Transverse colon (tissue), 4 donors: ENCODE data around the gene VEGFC. TPM values are rescaled to one million over a fixed set of nuclear protein-coding genes. Genes with fewer than 3 reads are reported as not detected.

Source experiments
- DNase-seq: peaks from one replicate; pipeline ENCODE4 v3.0.0-alpha.2; 2019
- H3K27ac ChIP-seq, 4 donors: fragments of 200-600 bp; sonication (generic); 2 replicates each; pipeline ENCODE4 v1.5.1; 2016 to 2018; ENCODE audit warnings: inconsistent platforms in 4 of 4
- H3K27me3 ChIP-seq: fragments of 200-600 bp; sonication (generic); 2 replicates; pipeline ENCODE4 v1.5.1; 2017; ENCODE audit warnings: inconsistent platforms
- H3K36me3 ChIP-seq, 4 donors: fragments of 200-600 bp; sonication (generic); 2 replicates each; pipeline ENCODE4 v1.5.1; 2017 to 2019; ENCODE audit warnings: inconsistent platforms in 4 of 4
- H3K4me1 ChIP-seq, 4 donors: fragments of 200-600 bp; sonication (generic); 2 replicates each; pipeline ENCODE4 v1.5.1; 2017 to 2020; ENCODE audit warnings: inconsistent platforms in 4 of 4
- H3K4me3 ChIP-seq, 4 donors: fragments of 200-600 bp; sonication (generic); 1 replicate in 1 of 4; 2 replicates in 3 of 4; pipeline versions ENCODE4 v1.5.1 to v1.6.1; 2017 to 2019; ENCODE audit warnings: inconsistent platforms in 4 of 4
- H3K9me3 ChIP-seq, 2 donors: fragments of 200-600 bp; sonication (generic); 2 replicates each; pipeline ENCODE4 v1.5.1; 2017 to 2019; ENCODE audit warnings: inconsistent platforms in 2 of 2
- EP300 ChIP-seq: sonication (generic); formaldehyde crosslinking; IDR thresholded peaks from one replicate; pipeline ENCODE4 v1.6.1; 2017; ENCODE audit warnings: antibody characterized with exemption, low read depth
- POLR2A ChIP-seq: fragments of 450-650 bp; IDR thresholded peaks from one replicate; pipeline ENCODE4 v1.6.1; 2016; ENCODE audit warnings: antibody characterized with exemption, mild to moderate bottlenecking, moderate library complexity
- POLR2AphosphoS5 ChIP-seq, 3 donors: sonication (generic); formaldehyde crosslinking; IDR thresholded peaks; one replicate each; pipeline ENCODE4 v1.6.1; 2016; ENCODE audit warnings: antibody characterized with exemption in 3 of 3
- WGBS, 2 donors: methylation state at CpG; one replicate each; pipeline ENCODE4 v1.1.5; 2018; ENCODE audit warnings: low coverage in 1 of 2; 5-methylcytosine and 5-hydroxymethylcytosine counted together
- in situ Hi-C, 4 donors: fragments of 200-750 bp; cut with MboI; loops; one replicate each; pipeline versions ENCODE4 v1.15.0 to v1.15.1; 2017; ENCODE audit warnings: low sequenced_read_pairs in 3 of 4, low pct_ligation_motif_present in 1 of 4, low pct_unique_long_range_greater_than_20kb in 1 of 4
- intact Hi-C: fragments of 100-400 bp; cut with DNase I; formaldehyde crosslinking; loops from one replicate; pipeline ENCODE4 v1.15.1; 2023; ENCODE audit warnings: low total_unique reads
- total RNA-seq, 4 donors: library from RNA; depleted of rRNA; stranded (reverse); fragments of >200 nt; gene quantifications; one replicate each; pipeline ENCODE4 v1.1.0, GENCODE V29; 2016
- TF ChIP-seq, protein P1 (sequence below), 5 experiments: fragments of 200-600 bp in 3 of 5; fragments of 450-650 bp in 2 of 5; sonication (generic) in 3 of 5; IDR thresholded peaks; 1 replicate in 2 of 5; 2 replicates in 3 of 5; pipeline ENCODE4 v1.5.1; 2016 to 2017; ENCODE audit warnings: antibody characterized with exemption in 5 of 5, inconsistent platforms in 3 of 5, mild to moderate bottlenecking in 2 of 5, moderate library complexity in 1 of 5

Gene VEGFC
- total RNA-seq, 4 donors from 2014 or later, result 1.2 to 2.9 (median 2.2) TPM; not detected in 1

DNA sequence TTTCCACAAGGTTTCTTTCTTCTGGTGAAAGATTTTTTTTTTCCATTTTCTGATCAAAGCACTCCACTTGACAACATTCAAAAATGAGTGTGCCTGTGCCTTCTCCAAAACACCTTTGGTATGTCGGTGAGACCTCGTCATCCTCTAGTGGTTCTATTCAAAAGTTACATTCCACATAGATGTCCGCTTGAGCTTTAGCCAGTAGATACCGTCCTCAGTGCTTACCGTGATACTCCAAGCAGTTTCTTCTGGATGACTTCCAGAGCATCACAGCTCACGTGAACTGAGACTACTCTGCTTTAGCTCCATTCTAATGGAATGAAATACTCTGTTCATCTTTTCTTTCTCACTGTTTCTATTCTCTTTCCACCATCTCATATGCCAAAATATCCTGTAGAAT, 38.2 kb upstream of the VEGFC start:
- 78 to 80% methylated on average over 4 to 6 of the region's 6 CpGs for WGBS, 2 donors
- Histone ChIP-seq H3K27me3 (no peaks in the 10 kb centered on the region), H3K27ac (no peak overlapping the region), H3K4me3 (no peak overlapping the region), H3K9me3 (no peaks in the 10 kb centered on the region), H3K4me1 (no peaks in the 10 kb centered on the region), H3K36me3 (no peaks in the 10 kb centered on the region)
- no peak for DNase-seq
- TF ChIP-seq POLR2A (no peak), POLR2AphosphoS5 (IDR thresholded peaks at IDR 0.05) (no peak), EP300 (no peak)
- TF ChIP-seq, protein P1, sequence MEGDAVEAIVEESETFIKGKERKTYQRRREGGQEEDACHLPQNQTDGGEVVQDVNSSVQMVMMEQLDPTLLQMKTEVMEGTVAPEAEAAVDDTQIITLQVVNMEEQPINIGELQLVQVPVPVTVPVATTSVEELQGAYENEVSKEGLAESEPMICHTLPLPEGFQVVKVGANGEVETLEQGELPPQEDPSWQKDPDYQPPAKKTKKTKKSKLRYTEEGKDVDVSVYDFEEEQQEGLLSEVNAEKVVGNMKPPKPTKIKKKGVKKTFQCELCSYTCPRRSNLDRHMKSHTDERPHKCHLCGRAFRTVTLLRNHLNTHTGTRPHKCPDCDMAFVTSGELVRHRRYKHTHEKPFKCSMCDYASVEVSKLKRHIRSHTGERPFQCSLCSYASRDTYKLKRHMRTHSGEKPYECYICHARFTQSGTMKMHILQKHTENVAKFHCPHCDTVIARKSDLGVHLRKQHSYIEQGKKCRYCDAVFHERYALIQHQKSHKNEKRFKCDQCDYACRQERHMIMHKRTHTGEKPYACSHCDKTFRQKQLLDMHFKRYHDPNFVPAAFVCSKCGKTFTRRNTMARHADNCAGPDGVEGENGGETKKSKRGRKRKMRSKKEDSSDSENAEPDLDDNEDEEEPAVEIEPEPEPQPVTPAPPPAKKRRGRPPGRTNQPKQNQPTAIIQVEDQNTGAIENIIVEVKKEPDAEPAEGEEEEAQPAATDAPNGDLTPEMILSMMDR (IDR thresholded peaks at IDR 0.05), result no peak
- intact Hi-C loops, result no loop called here
- in situ Hi-C loops, result no loop called here

DNA sequence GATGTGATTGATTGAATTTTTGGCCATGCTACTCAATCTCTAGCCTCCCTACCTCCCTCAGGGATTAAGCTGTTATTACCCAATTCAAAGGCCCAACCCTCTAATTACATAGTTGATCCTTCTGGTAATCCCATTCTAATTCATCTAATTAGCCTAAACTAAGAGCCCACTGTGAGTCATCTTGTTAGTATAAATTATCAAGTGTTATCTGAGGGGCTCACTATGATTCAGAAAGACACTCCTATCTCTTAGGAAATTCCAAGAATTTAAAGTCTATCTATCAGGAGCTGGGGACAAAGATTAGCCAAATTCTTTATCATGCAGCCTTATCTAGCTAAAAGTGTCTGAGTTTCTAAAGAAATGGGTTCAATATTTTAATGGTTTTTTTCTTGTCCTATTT, 32.9 kb upstream of the VEGFC start:
- Histone ChIP-seq H3K4me1 (no peaks in the 10 kb centered on the region), H3K27ac (no peak overlapping the region), H3K4me3 (no peak overlapping the region), H3K27me3 (no peaks in the 10 kb centered on the region), H3K36me3 (no peaks in the 10 kb centered on the region), H3K9me3 (no peaks in the 10 kb centered on the region)
- intact Hi-C loops, result no loop called here
- DNase-seq, result no peak
- in situ Hi-C loops, result no loop called here
- TF ChIP-seq POLR2A (no peak), EP300 (no peak), POLR2AphosphoS5 (IDR thresholded peaks at IDR 0.05) (no peak)
- TF ChIP-seq, protein P1 (IDR thresholded peaks at IDR 0.05), result no peak

DNA sequence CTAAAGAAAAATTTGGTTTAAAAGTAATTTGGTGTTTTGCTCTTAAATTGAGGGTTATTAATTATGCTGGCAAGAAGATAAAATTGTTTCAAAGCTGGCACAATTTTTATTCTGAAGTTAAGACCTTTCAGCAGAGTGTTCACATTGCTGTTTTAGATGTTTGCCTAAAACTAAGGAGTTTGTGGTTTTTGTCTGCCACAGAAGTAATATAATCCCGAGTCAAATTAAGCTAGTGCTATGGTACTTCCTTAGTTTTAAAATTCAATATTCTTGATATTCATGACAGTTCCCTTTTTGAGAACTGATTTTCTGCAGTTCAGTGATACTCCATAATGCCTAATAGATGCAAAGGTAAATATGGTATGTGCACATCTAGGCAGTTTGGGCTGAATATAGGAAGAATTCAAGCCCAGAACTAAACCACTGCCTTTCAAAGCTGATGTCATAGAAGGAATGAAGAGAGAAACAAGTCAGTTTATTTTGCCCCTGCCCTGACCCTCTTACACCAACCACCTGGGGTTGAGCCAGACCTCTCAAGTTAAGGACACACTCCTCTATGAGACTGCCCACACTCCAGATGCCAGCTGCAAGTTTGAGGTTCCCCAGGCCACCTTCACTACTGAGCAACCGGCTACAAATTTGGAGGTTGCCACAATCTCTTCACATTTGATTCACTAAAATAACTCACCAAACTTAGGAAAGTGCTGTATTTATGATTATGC, 32.1 kb upstream of the VEGFC start:
- no peak overlapping the region for H3K27ac ChIP-seq
- DNase-seq, result no peak
- TF ChIP-seq EP300, result no peak
- TF ChIP-seq, protein P1 (IDR thresholded peaks at IDR 0.05), result no peak
- TF ChIP-seq POLR2A, result no peak
- TF ChIP-seq POLR2AphosphoS5 (IDR thresholded peaks at IDR 0.05), result no peak
- H3K27me3 ChIP-seq, result no peaks in the 10 kb centered on the region
- WGBS, 2 donors, result 57 to 70% methylated on average over 1 to 2 of the region's 2 CpGs
- in situ Hi-C loops, result no loop called here
- H3K9me3 ChIP-seq, result no peaks in the 10 kb centered on the region
- H3K4me1 ChIP-seq, result no peaks in the 10 kb centered on the region
- no peaks in the 10 kb centered on the region for H3K36me3 ChIP-seq
- intact Hi-C loops, result no loop called here
- no peak overlapping the region for H3K4me3 ChIP-seq

DNA sequence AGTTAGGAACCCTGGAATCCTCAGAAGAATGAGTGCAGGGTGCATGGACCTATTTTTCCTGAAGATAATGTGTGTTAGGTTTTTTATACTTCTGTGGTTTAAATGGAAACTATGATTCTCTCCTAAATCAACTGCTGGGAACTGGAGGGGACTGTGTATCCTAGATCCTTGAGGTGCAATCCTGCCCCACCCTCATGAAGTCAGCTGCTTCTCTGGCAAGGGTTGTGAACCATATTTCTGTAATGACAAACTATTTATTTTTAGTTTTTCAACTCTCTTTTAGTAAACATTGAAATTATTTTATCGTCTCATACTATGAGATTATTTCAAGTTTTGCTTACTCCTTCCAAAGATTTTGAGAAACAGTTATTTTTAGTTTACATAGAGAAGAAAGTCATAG, 25.8 kb upstream of the VEGFC start:
- in situ Hi-C loops, result no loop called here
- H3K36me3 ChIP-seq, result no peaks in the 10 kb centered on the region

More for the DNA sequence above, 25.8 kb upstream of the VEGFC start:
- no peak for DNase-seq
- intact Hi-C loops, result no loop called here
- TF ChIP-seq POLR2A, result no peak
- TF ChIP-seq, protein P1 (IDR thresholded peaks at IDR 0.05), result no peak
- TF ChIP-seq POLR2AphosphoS5 (IDR thresholded peaks at IDR 0.05), result no peak
- no peak for TF ChIP-seq EP300
- H3K27me3 ChIP-seq, result no peaks in the 10 kb centered on the region
- WGBS, 2 donors, result 45 to 63% methylated on average over 1 of the region's 1 CpG
- no peak overlapping the region for H3K27ac ChIP-seq
- H3K4me3 ChIP-seq, result no peak overlapping the region
- no peaks in the 10 kb centered on the region for H3K4me1 ChIP-seq
- no peaks in the 10 kb centered on the region for H3K9me3 ChIP-seq
